Fibroblast of villous mesenchyme (primary cell): ENCODE data around the gene IDUA. TPM values are rescaled to one million over a fixed set of nuclear protein-coding genes. Genes with fewer than 3 reads are reported as not detected.
A peak's percentile ranks its signal among the peaks of the same experiment; 100 is the strongest.
"Not testable (repeated sequence)": the region's sequence is repeated elsewhere in the genome, so short reads cannot be mapped to it uniquely, and the experiment has no call there.

Source experiments
- DNase-seq: peaks from one replicate; pipeline ENCODE4 v3.0.0-alpha.2; 2010; ENCODE audit warnings: low read depth
- H3K4me3 ChIP-seq: 2 replicates; pipeline ENCODE4 v1.5.1; 2011; ENCODE audit warnings: low read depth, mild to moderate bottlenecking, low read length
- total RNA-seq: library from RNA; depleted of rRNA; stranded (reverse); fragments of >200 nt; gene quantifications from 2 replicates; pipeline ENCODE4 v1.2.3, GENCODE V29; 2012
- TF ChIP-seq, protein P1 (sequence below): IDR thresholded peaks from 2 replicates; pipeline ENCODE4 v1.5.1; 2012; ENCODE audit warnings: low read depth, mild to moderate bottlenecking, low read length; ENCODE audit not compliant: insufficient read depth

IDUA gene
- total RNA-seq, 1 donor = 10.4 TPM

DNA sequence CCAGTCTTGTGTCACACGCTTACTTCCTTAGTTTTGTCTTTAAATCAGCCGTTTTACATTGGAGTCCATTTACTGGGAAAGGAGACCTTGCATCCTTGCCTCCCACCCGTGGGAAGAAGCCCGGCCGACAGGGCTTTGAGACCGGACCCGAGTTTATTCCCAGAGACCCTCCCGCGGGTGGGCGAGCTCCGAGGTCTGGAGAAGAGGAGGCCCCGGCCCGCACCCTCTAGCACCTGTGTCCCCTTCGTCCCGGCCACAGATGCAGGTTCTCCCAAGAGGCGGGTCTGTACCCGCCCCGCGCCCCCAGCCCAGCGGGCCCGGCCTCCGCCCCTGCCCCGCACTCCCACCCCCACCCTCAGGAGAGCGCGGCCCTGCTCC is 10.1 kb downstream of the IDUA start:
- DNase-seq = no peak
- H3K4me3 ChIP-seq = no peak overlapping the region

GRCh38 chr4:997375-998071 is 10.7 kb downstream of the IDUA start:
- TF ChIP-seq, protein P1, sequence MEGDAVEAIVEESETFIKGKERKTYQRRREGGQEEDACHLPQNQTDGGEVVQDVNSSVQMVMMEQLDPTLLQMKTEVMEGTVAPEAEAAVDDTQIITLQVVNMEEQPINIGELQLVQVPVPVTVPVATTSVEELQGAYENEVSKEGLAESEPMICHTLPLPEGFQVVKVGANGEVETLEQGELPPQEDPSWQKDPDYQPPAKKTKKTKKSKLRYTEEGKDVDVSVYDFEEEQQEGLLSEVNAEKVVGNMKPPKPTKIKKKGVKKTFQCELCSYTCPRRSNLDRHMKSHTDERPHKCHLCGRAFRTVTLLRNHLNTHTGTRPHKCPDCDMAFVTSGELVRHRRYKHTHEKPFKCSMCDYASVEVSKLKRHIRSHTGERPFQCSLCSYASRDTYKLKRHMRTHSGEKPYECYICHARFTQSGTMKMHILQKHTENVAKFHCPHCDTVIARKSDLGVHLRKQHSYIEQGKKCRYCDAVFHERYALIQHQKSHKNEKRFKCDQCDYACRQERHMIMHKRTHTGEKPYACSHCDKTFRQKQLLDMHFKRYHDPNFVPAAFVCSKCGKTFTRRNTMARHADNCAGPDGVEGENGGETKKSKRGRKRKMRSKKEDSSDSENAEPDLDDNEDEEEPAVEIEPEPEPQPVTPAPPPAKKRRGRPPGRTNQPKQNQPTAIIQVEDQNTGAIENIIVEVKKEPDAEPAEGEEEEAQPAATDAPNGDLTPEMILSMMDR = no peak
- H3K4me3 ChIP-seq = peak overlapping the region; percentile 27
- no peak for DNase-seq

More for the DNA sequence above, 10.1 kb downstream of the IDUA start:
- TF ChIP-seq, protein P1 = no peak

DNA sequence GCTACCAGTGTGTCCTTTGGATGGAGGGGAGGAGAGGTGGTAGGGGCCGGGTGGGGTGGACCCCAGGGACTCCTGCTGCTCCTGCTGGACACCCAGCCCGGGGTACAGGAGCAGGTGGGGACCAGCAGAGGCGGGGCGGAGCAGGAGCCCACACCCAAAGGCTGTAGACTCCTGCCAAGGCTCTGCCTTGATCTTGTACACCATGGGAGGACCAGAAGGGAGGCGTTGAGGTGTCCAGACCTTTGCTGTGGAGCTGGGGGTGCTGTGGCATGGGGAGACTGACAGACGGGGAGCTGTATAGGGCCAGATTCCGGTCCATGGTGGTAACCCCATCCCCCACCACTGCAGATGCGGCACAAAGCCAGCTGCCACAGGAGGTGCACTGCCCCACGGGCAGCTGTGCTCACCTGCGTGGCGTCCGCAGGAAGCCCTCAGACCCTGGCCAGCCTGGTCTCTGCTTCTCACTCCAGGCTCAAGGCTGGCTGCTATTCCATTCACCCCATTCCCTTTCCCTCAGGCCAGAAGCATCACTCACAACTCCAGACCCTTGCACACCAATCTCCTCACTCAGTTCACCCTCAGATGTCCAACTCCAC is 11.3 kb downstream of the IDUA start:
- no peak for DNase-seq
- H3K4me3 ChIP-seq = no peak overlapping the region
- TF ChIP-seq, protein P1 = no peak

DNA sequence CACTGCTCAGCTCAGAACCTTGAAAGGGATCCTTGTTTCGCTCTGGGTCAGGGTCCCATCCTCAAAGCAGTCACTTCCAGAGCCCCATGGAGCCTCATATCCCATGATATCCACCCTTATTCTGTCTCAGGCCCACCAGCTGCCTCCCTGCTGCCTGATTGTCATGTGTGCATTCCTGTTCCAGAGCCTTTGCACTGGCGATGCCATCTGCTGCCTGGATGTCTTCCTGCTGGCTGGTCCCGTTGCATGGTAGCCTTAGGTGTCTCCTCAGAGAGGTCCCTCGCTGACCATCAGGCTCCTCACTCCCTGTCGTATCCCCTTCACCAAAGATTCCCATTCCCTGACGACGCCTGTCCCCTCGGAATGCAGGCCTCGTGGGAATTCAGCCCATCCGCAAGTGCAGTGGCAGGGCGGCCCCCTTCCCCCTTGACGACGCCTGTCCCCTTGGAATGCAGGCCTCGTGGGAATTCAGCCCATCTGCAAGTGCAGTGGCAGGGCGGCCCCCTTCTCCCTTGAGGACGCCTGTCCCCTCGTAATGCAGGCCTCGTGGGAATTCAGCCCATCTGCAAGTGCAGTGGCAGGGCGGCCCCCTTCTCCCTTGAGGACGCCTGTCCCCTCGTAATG is 12.5 kb downstream of the IDUA start:
- not testable (repeated sequence) for DNase-seq

DNA sequence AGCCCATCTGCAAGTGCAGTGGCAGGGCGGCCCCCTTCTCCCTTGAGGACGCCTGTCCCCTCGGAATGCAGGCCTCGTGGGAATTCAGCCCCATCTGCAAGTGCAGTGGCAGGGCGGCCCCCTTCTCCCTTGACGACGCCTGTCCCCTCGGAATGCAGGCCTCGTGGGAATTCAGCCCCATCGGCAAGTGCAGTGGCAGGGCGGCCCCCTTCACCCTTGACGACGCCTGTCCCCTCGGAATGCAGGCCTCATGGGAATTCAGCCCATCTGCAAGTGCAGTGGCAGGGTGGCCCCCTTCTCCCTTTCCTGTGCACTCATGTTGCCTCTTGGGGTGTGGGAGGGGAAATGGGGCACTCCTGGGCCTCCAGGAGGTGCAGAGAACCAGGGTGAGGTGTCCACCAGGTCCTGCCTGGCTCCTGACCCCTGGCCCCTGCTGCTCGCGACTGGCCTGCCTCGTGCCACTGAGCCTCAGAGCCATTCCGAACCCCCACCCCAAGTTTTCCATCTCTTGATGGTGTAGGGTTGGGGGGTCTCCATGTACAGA is 13.1 kb downstream of the IDUA start:
- TF ChIP-seq, protein P1 = no peak
- no peak overlapping the region for H3K4me3 ChIP-seq
- DNase-seq = no peak

More for the DNA sequence above, 12.5 kb downstream of the IDUA start:
- H3K4me3 ChIP-seq = not testable (repeated sequence)

- TF ChIP-seq, protein P1 = no peak
- DNase-seq = no peak
- no peak overlapping the region for H3K4me3 ChIP-seq
These were observed 13.9 kb downstream of the IDUA start for GRCh38 chr4:1000686-1001260.
